ENCODE results near the gene CNBP. TPM values are rescaled to one million over a fixed set of nuclear protein-coding genes. Genes with fewer than 3 reads are reported as not detected.

Gene CNBP
- total and polyA plus RNA-seq, 9 of the 15 experiments (the other 6 are each of a cell fraction or from before 2014, with no cell fraction given), result 284 to 717 (median 412) TPM

GRCh38 chr3:129161860-129162271 lies 21.8 kb downstream of the CNBP start:
- peak overlapping the region; percentile 94 for H3K4me2 ChIP-seq (ENCODE audit: insufficient read depth, low read length)
- 2% methylated on average over 7 of the region's 12 CpGs for WGBS (ENCODE audit: insufficient coverage, low coverage, missing lambda C conversion rate)
- POLR2A ChIA-PET, result interaction anchor here (0.7 to 2.9 kb wide), 16 partner anchors 9 to 251 kb away, joined by 3 to 21 read pairs (median 4); partner anchors contain the start of genes CNBP, COPG1 and RAB43
- H3K4me1 ChIP-seq (replicated peaks in 1 of 2; ENCODE audit: control insufficient read depth in 2 of 2, insufficient read depth in 2 of 2, low read length in 2 of 2), result peaks cover 0 to 11% of the 10 kb centered on the region in 2 experiments; a peak in 3 of 5 replicates
- 0 out of 4 replicates have a peak, but pooled peaks of 1 of the 2 experiments have one; percentile 2 for TF ChIP-seq NONO (IDR thresholded peaks at IDR 0.05; ENCODE audit: low read depth in 2 of 2, low read length in 1 of 2)
- TF ChIP-seq ZBTB9 (CRISPR knock-in tag; IDR thresholded peaks at IDR 0.05), result no peak
- TF ChIP-seq PTTG1 (tag; IDR thresholded peaks at IDR 0.05; ENCODE audit: low read depth), result no peak
- TF ChIP-seq HMBOX1 (IDR thresholded peaks at IDR 0.05), result 0 out of 2 replicates have a peak, but pooled peaks have one; percentile 1
- 0 out of 2 replicates have a peak, but pooled peaks have one; percentile 36 for TF ChIP-seq USF1 (CRISPR knock-in tag; IDR thresholded peaks at IDR 0.05)
- TF ChIP-seq SMARCA4 (IDR thresholded peaks at IDR 0.05), result 0 out of 2 replicates have a peak, but pooled peaks have one; percentile 7
- TF ChIP-seq ZNF143 (CRISPR knock-in tag; IDR thresholded peaks at IDR 0.05), result peak; percentile 43; the same call in 1 of the 2 replicates
- 0 out of 6 replicates have a peak, but pooled peaks of 1 of the 3 experiments have one; percentile 2 for TF ChIP-seq CTCF (IDR thresholded peaks at IDR 0.05 in 2 of 3, conservative IDR thresholded peaks at IDR 0.05 in 1 of 3; ENCODE audit: insufficient read depth in 2 of 3, low read depth in 1 of 3, low read length in 3 of 3)
- TF ChIP-seq HMGN3 (IDR thresholded peaks at IDR 0.05; ENCODE audit: borderline replicate concordance, extremely low read depth, insufficient read length, low read depth, low read length), result no peak
- no peak for TF ChIP-seq SRSF7 (optimal IDR thresholded peaks at IDR 0.05; ENCODE audit: low read depth, low read length)
- TF ChIP-seq ARID4B (CRISPR knock-in tag; IDR thresholded peaks at IDR 0.05), result peak; percentile 61; the same call in 1 of the 2 replicates
- H3K27ac ChIP-seq (ENCODE audit: extremely low read depth, low read depth, low read length), result peak overlapping the region; percentile 100
- peak overlapping the region; percentile 99; the same call in 1 of the 2 replicates for H2AFZ ChIP-seq (ENCODE audit: low read depth, low read length)
- DNase-seq (ENCODE audit: extremely low read depth in 1 of 4, low spot score in 3 of 4) (peak in 1 of 4 experiments; percentile 21), FAIRE-seq (no peak), ATAC-seq (peak; percentile 45)
- in situ Hi-C loops (cut with MboI) (no loop called here), intact Hi-C loops (cut with micrococcal nuclease) (no loop called here)
- peaks cover 31% of the 10 kb centered on the region for H3K79me2 ChIP-seq (ENCODE audit: control insufficient read depth, insufficient read depth, low read length)
- H3K36me3 ChIP-seq (ENCODE audit: control insufficient read depth, insufficient read depth, low read length), result peaks cover 25% of the 10 kb centered on the region; the same call in 2 of the 3 replicates
- H3K9me1 ChIP-seq (ENCODE audit: control insufficient read depth, insufficient read depth, low read length), result no peaks in the 10 kb centered on the region
- H3K9me3 ChIP-seq (replicated peaks; ENCODE audit: control insufficient read depth, insufficient read depth, low read depth, low read length), result no peaks in the 10 kb centered on the region
- no TSS peak for BruUV-seq (replicated peaks)
- CTCF ChIA-PET (ENCODE audit: low intra/inter-chr PET ratio), result interaction anchor here (2.0 kb wide), 1 partner anchor 84 kb away, joined by 10 read pairs; no protein-coding TSS in a partner anchor
- H3K4me3 ChIP-seq, result peak overlapping the region; percentile 67
- peak overlapping the region; percentile 93 to 98 for H3K9ac ChIP-seq (ENCODE audit: insufficient read depth in 1 of 2, low read depth in 2 of 2, low read length in 2 of 2)
- no peaks in the 10 kb centered on the region for H3K27me3 ChIP-seq (ENCODE audit: control insufficient read depth in 2 of 2, insufficient read depth in 2 of 2, low read length in 2 of 2)
- H4K20me1 ChIP-seq (replicated peaks; ENCODE audit: control insufficient read depth, insufficient read depth, low read length), result no peaks in the 10 kb centered on the region

Measured in K562 (cell line).